Measurements from ENCODE around the gene PSMD7. TPM values are rescaled to one million over a fixed set of nuclear protein-coding genes. Genes with fewer than 3 reads are reported as not detected.

Gene PSMD7
- total and polyA plus RNA-seq, 2 of the 4 experiments (the other 2 are of a cell fraction), result 80.8 to 98.3 TPM

- ChIA-PET POLR2A (ENCODE audit: unreplicated experiment) (no interaction called here), CTCF (no interaction called here)
- no peaks in the 10 kb centered on the region for H3K4me1 ChIP-seq (ENCODE audit: control insufficient read depth, insufficient read depth, low read length)
- H3K56ac ChIP-seq (ENCODE audit: extremely low read depth, insufficient read depth, low read length), result no peak overlapping the region
- no peak overlapping the region for H3K4me2 ChIP-seq (ENCODE audit: low read depth, low read length)
- 93% methylated on average over 5 of the region's 7 CpGs; no CpG with 5 or more reads in 1 of the 2 experiments for WGBS, 2 experiments (ENCODE audit: extremely low coverage in 2 of 2, insufficient read length in 1 of 2)
- no peak overlapping the region for H4K5ac ChIP-seq (ENCODE audit: low read depth, low read length)
- no peak for TF ChIP-seq CTCF (conservative IDR thresholded peaks at IDR 0.05; ENCODE audit: low read depth, low read length)
- TF ChIP-seq CHD1 (IDR thresholded peaks at IDR 0.05; ENCODE audit: low read depth, low read length), result no peak
- no peak for TF ChIP-seq MAZ (IDR thresholded peaks at IDR 0.05; ENCODE audit: borderline replicate concordance, low read depth, low read length)
- no peak for TF ChIP-seq FOS (IDR thresholded peaks at IDR 0.05; ENCODE audit: low read depth, low read length)
- no peak for TF ChIP-seq MAFK (IDR thresholded peaks at IDR 0.05; ENCODE audit: low read depth, low read length)
- TF ChIP-seq RFX5 (IDR thresholded peaks at IDR 0.05; ENCODE audit: low read depth, low read length), result no peak
- TF ChIP-seq CEBPB (IDR thresholded peaks at IDR 0.05; ENCODE audit: low read depth, low read length), result no peak
- TF ChIP-seq MXI1 (IDR thresholded peaks at IDR 0.05; ENCODE audit: borderline replicate concordance, low read depth, low read length), result no peak
- in situ Hi-C loops (cut with MboI; ENCODE audit: low sequenced_read_pairs), result loop anchor here (25.0 kb wide), 1 partner anchor 1226 kb away; no protein-coding TSS in a partner anchor
- H3K23ac ChIP-seq (ENCODE audit: low read depth, low read length), result no peak overlapping the region
- no peak overlapping the region for H2BK15ac ChIP-seq (ENCODE audit: low read depth, low read length)
- intact Hi-C loops (cut with micrococcal nuclease), result no loop called here
- H3K4ac ChIP-seq (ENCODE audit: low read depth, low read length), result no peak overlapping the region
- no peaks in the 10 kb centered on the region for H3K9me1 ChIP-seq (ENCODE audit: insufficient read depth, low read length)
- no peaks in the 10 kb centered on the region for H3K79me1 ChIP-seq (ENCODE audit: low read depth in 1 of 2, low read length in 2 of 2)
- BruUV-seq (replicated peaks), result no TSS peak
- H3K9me3 ChIP-seq (ENCODE audit: control insufficient read depth, insufficient read depth, low read length), result peaks cover 9% of the 10 kb centered on the region
- no peaks in the 10 kb centered on the region for H3K27me3 ChIP-seq (ENCODE audit: control insufficient read depth, insufficient read depth, low read length)
- dilution Hi-C loops (cut with HindIII; ENCODE audit: low sequenced_read_pairs, unreplicated experiment), result no loop called here
- no peak overlapping the region for H3K27ac ChIP-seq (ENCODE audit: insufficient read depth, low read length)
- H3K14ac ChIP-seq (replicated peaks; ENCODE audit: low read depth, low read length), result no peak overlapping the region
- H4K20me1 ChIP-seq (ENCODE audit: insufficient read depth, low read length), result no peaks in the 10 kb centered on the region
- no peak overlapping the region for H3K4me3 ChIP-seq (ENCODE audit: insufficient read depth, low read depth, low read length)
- no peak overlapping the region for H2BK120ac ChIP-seq (ENCODE audit: low read depth, low read length)
- H4K91ac ChIP-seq (ENCODE audit: insufficient read depth, low read depth, low read length), result no peak overlapping the region
- no peak overlapping the region for H3K9ac ChIP-seq (ENCODE audit: low read depth, low read length)
- no peak overlapping the region for H2BK20ac ChIP-seq (ENCODE audit: low read depth, low read length)
- no peak overlapping the region for H2AK9ac ChIP-seq (replicated peaks; ENCODE audit: low read depth, low read length, poor library complexity)
- H4K8ac ChIP-seq (ENCODE audit: low read depth in 2 of 2, low read length in 2 of 2), result no peak overlapping the region
- DNase-seq, result no peak
- H2BK5ac ChIP-seq (ENCODE audit: low read depth, low read length, poor library complexity, severe bottlenecking), result no peak overlapping the region
- no peak overlapping the region for H2AK5ac ChIP-seq (ENCODE audit: low read depth, low read length)
- no peak overlapping the region for H3K18ac ChIP-seq (ENCODE audit: low read depth, low read length)
- no peak overlapping the region for H2AFZ ChIP-seq (replicated peaks; ENCODE audit: low read length, poor library complexity)
- H3K36me3 ChIP-seq (ENCODE audit: control insufficient read depth, insufficient read depth, low read length), result no peaks in the 10 kb centered on the region
- ATAC-seq (ENCODE audit: low read depth), result no peak
Observed at GRCh38 chr16:74288065-74288464, 8.5 kb upstream of the PSMD7 start.
